HG02642 (cell line): ENCODE results near the gene LRIT3.
"Not testable (repeated sequence)": the region's sequence is repeated elsewhere in the genome, so short reads cannot be mapped to it uniquely, and the experiment has no call there.

Experiments used
- ATAC-seq: cut with Tn5 transposase; IDR thresholded peaks from one replicate; pipeline ENCODE4 v1.9.1; 2021; ENCODE audit warnings: mild to moderate bottlenecking; ENCODE audit not compliant: unreplicated experiment, poor library complexity

The LRIT3 gene

GRCh38 chr4:109846395-109847098, 1.4 kb upstream of the LRIT3 start:
- ATAC-seq, result no peak

DNA sequence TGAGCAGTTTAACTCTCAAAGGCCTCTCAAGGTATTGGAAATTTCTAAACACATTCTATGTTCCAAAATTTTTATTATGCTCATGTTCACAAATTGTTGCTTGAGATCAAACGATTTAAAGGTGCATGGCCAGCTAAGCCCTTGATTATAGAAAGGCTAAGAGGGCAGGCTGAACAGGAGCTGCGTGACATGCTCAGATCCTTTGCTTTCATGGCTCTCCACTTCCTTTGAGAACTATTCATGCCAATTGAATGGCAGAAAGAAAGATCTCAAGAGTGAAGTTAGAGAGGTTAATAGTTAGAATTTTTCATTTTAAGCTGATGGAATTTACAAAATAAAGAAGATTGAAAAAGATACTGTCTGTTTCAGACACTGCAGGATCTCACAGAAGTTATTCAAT, 594 bp downstream of the LRIT3 start:
- ATAC-seq, result no peak

DNA sequence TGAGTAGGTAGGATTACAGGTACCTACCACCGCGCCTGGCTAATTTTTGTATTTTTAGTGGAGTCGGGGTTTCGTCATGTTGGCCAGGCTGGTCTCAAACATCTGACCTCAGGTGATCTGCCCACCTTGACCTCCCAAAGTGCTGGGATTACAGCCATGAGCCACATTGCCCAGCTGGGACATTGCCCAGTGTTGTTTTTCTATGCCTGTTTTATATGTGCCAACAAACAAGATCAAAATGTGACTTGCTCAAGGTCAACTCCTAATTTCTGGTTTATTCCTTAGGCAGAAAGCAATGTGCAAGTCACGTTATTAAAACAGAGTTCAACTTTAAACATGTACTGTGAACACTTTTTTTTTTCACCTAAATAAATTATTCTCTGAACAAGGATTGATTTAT, 2.7 kb downstream of the LRIT3 start:
- ATAC-seq, result no peak

DNA sequence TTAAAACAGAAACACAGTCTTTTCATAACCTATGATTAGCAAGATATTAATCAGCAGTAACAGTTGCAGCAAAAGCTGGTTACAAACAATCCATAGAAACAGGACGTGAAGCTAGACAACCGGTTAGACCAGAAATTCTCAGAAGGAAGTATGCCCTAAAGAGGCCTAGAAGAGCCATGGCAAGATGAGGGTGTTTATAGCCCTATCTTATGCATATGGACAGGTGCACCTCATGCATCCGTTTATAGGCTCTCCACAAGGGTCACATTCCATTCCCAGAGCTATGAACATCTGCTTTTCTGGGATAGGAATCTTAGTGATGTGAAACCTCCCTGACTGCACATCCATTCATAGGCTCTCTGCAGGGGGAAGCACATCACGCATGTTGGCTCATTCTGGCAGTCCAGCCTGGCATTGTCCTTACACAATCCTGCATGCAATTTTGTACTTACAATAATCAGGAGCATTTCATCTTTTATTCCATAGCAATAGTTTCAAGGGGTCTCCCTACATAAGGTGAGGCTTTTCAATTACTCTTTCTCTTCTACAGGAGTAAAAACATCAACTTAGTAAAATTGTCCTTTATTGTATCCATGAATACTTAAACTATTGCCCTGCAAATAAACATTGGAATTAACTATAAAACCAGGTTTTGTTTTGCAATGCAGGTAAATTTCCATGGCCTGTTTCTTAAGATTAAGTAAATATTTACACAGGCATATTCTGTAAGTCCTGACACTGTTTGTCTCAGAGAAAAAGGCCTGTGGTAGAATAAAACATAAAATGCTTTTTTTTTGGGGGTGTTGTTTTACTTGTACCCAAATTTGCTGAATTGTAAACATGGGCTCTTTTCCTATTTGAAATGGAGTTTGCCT, 11.8 kb downstream of the LRIT3 start:
- not testable (repeated sequence) for ATAC-seq

GRCh38 chr4:109861271-109861670, 13.4 kb downstream of the LRIT3 start:
- ATAC-seq, result no peak

GRCh38 chr4:109861916-109862511, 14.1 kb downstream of the LRIT3 start:
- ATAC-seq, result no peak

DNA sequence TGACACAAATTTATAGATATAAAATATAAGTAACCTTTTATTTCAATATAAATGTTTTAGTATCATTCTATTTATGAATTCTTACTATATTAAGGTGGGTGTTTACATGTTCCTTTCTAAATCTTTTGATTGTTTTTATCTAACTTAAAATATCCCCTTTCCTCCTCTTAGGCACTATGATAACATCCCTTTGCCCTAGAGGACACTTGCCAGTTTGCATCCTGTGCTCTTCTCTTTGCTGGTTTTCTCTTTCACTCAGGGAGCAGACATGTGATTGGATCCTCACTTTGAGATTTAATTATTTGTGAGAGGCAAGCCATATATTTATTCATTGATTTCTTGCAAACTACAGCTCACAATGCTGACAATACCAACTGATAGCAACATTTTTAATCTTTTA, 16.2 kb downstream of the LRIT3 start:
- ATAC-seq, result no peak

DNA sequence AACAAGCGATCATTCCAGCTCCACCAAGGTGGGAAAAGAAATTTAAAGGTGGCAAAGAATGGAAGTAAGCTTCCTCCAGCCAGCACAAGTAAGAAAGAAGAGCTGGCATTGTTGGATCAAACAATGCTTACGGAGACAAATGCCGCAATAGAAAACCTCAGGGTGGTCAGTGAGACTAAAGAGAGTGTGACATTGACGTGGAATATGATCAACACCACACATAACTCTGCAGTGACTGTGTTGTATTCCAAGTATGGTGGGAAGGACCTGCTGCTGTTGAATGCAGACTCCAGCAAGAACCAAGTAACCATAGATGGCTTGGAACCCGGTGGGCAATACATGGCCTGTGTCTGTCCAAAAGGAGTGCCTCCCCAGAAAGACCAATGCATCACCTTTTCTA, 22.2 kb downstream of the LRIT3 start:
- no peak for ATAC-seq

GRCh38 chr4:109872065-109872464, 24.2 kb downstream of the LRIT3 start:
- ATAC-seq, result no peak

DNA sequence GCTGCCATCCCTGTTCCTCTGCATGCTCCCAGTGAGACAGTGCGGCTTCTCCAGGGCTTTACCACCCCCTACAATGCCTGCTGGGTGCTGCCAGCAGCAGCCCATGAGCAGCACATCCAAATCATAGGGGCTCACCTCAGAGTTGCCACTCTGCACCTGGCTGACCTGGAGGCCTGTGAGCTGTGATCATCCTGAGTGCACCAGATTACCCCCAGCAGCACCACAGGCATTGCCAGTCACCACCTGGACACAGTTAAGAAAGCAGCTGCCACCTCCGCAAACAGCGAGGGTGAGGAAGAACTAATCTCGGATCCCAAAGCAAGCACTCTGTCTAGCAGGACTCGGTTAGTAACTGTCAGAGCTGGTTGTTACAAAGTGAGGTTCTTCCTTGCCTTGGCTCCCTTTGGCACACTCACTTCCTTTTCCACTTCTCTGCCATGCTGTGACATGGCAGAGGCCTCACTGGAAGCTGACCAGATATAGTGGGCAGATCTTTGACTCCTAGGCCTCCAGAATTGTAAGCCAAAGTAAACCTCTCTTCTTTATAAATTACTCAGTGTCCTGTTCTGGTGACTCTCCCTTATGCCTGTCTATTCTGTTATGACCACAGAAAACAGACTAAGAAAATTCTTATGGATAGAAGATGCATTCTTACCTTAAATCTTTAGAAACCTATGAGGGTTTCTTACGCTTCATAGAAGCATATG, 25.2 kb downstream of the LRIT3 start:
- no peak for ATAC-seq

DNA sequence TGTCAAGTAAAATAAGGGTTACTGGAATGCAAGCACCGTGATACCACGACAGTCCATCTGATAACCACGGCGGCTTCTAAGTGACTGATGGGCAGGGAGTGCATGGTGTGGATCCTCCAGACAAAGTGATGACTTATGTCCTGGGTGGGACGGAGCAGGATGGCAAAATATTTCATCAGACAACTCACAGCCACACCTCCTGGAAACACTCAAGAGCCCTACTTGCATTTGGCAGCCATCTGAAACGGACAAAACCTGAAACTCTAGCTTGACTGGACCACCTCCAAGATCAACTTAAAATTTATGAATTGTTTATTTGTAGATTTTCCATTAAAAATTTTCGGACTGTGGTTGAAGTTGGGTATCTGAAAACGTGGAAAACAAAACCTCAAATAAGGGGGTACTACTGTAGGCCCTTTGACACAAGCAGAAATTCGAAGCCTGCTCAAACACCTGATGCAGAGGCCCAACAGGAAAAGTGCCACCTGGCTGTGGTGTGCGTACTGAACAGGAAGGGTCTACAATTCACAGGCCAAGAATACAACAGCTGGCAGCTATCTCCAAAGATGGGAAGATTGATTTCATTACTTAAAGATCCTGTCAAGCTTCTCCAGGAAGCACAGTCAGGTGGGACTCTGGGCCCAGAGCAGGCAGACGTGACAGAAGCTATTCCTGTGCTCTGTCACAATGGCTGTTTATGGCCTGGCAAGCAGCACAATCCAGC, 26.0 kb downstream of the LRIT3 start:
- no peak for ATAC-seq

- no peak for ATAC-seq
Measured at GRCh38 chr4:109875106-109875505, 27.2 kb downstream of the LRIT3 start.

- not testable (repeated sequence) for ATAC-seq
Measured at GRCh38 chr4:109875553-109875952, 27.6 kb downstream of the LRIT3 start.

DNA sequence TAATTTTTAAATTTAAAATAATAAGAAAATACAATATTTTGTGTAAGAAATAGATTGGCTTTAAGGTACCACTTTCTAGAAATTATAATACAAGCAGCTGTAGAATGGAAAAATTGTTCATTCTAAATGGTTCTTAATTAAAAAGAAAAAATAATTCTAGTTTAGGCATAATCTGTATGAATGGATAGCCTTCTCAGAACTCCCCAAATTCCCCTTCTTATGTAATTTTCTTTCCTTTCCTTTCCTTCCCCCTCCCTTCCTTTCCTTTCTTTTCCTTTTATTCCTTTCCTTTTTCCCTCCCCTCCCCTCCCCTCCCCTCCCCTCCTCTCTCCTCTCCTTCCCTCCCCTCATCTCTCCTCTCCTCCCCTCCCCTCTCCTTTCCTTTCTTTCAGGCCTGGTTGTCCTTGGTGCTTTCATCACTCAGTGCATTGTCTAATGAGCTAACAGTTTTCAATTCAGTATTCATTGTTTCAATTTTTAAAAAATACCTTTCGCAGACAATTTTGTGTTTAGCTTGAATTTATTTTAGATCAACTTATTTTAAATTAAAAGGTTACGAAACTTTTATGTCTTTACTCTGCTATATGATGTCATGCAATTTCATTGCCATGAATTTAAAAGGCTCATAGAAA, 28.8 kb downstream of the LRIT3 start:
- no peak for ATAC-seq

GRCh38 chr4:109877400-109877799, 29.5 kb downstream of the LRIT3 start:
- peak; percentile 77 for ATAC-seq

DNA sequence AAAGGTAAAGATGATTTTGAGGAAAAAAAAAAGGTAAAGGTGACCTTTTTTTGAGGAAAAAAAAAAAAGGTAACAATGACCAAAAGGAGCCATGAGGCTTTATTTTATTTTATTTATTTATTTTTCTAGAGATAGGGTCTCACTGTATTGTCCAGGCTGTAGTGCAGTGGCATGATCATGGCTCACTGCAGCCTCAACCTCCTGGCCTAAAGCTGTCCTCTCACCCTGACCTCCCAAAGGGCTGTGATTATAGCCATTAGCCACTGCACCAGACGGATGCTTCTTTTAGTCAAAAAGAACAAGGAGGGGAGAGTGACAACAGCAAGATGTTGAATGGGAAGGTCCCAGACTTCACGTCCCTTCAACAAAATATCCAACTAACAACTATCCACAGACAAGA, 30.4 kb downstream of the LRIT3 start:
- ATAC-seq, result no peak

GRCh38 chr4:109879081-109879480, 31.2 kb downstream of the LRIT3 start:
- no peak for ATAC-seq

DNA sequence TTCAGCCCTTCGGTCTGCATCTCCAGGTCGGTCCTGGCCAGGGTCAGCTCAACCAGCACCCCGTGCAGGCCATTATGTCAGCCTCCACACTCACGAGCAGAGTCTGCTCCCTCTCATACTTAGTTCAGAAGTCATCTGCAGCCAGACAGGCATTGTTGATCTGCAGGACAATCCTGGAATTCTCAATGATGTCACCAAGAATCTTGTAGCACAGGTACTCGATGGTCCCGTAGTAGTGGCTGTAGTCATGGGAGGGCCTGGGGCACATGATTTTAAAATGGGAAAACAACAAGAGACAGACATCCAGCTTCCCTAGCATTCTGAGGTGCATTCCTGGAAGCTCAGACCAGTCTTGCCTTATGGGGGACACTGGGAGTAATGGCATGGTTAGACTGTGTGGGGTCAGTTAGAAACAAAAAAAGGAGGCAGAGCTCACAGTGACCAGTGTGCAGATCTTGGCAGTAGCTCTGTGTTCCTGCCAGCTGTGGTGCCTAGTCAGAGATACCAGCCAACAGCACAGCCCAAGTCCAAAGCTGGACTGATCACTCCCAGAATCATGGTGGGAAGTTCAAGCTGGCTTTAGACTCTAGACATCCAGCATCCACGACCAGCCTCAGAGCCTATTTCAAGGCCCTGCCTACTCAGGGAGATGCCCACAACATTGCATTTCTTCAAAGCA, 31.9 kb downstream of the LRIT3 start:
- no peak for ATAC-seq

DNA sequence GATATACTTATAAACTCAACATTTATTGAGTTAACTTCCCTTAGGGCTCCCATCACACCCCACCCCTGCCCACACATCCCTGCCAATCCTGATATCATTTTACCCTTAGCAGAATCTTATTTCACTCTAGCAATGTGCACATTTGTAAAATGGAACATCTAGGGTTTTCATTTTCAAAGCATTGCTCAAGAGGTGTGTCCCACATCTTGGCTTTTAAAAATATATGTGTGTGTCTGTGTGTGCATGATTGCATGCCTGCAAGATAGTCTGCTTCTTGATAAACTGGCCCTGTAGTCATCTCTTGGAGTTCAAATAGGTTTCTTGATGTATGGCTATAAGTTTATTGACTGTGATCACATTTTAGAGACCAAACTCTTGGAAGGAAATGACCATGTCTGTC, 38.4 kb downstream of the LRIT3 start:
- ATAC-seq, result no peak
